Measurements from ENCODE around the gene CAND2. TPM values are rescaled to one million over a fixed set of nuclear protein-coding genes. Genes with fewer than 3 reads are reported as not detected.
A peak's percentile ranks its signal among the peaks of the same experiment; 100 is the strongest.

CAND2 gene
- total RNA-seq, 1 donor from 2014 or later = 14.0 TPM

DNA sequence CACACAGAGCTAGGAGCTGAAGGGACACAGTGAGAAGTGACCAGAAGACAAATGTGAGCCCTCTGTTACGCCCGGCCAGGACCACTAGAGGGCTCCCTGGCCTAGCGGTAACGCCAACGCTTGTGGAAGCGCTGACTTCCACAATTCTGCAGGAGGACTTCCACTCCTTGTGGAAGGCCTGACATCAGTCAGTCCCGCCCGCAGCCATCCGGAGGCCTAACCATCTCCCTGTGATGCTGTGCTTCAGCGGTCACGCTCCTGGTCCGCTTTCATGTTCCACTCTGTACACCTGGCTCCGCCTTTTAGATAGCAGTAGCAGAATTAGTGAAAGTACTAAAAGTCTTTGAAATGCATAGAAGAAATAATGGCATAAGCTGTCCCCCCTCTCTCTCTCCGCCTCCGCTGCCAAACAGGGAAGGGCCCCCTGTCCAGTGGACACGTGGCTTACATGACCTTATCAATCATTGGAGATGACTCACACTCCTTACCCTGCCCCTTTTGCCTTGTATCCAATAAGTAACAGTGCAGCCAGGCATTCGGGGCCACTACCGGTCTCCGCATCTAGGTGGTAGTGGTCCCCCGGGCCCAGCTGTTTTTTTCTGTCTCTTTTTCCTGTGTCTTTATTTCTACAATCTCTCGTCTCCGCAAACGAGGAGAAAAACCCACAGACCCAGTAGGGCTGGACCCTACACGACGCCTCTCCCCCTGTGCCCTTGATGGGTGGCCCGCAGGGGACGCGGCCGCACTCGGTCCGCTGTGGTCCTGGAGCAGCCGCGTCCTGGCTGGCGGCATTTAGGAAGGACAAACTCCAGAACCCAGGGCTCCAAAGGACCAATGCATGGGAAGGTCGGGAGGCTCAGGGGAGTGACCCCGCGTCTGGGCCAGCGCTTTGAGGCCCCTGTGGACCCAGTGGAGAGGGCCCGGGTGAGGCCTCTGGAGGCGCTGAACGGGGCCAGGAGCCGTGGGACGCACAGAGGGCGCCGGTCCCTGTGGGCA, 71.9 kb downstream of the CAND2 start:
- Mint-ChIP-seq H3K36me3 (no peaks in the 10 kb centered on the region), H3K9me3 (peaks cover 6% of the 10 kb centered on the region), H3K4me1 (peaks cover 10% of the 10 kb centered on the region), H3K27me3 (ENCODE audit: low read depth) (peaks cover 31% of the 10 kb centered on the region), H3K4me3 (peak overlapping the region; percentile 68), H3K27ac (peak overlapping the region; percentile 71)
- TF ChIP-seq, protein P1, sequence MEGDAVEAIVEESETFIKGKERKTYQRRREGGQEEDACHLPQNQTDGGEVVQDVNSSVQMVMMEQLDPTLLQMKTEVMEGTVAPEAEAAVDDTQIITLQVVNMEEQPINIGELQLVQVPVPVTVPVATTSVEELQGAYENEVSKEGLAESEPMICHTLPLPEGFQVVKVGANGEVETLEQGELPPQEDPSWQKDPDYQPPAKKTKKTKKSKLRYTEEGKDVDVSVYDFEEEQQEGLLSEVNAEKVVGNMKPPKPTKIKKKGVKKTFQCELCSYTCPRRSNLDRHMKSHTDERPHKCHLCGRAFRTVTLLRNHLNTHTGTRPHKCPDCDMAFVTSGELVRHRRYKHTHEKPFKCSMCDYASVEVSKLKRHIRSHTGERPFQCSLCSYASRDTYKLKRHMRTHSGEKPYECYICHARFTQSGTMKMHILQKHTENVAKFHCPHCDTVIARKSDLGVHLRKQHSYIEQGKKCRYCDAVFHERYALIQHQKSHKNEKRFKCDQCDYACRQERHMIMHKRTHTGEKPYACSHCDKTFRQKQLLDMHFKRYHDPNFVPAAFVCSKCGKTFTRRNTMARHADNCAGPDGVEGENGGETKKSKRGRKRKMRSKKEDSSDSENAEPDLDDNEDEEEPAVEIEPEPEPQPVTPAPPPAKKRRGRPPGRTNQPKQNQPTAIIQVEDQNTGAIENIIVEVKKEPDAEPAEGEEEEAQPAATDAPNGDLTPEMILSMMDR (IDR thresholded peaks at IDR 0.05; ENCODE audit: unreplicated experiment) = peak; percentile 69
- peak; percentile 61 to 82 for DNase-seq (ENCODE audit: low spot score in 2 of 2, unreplicated experiment in 2 of 2)

DNA sequence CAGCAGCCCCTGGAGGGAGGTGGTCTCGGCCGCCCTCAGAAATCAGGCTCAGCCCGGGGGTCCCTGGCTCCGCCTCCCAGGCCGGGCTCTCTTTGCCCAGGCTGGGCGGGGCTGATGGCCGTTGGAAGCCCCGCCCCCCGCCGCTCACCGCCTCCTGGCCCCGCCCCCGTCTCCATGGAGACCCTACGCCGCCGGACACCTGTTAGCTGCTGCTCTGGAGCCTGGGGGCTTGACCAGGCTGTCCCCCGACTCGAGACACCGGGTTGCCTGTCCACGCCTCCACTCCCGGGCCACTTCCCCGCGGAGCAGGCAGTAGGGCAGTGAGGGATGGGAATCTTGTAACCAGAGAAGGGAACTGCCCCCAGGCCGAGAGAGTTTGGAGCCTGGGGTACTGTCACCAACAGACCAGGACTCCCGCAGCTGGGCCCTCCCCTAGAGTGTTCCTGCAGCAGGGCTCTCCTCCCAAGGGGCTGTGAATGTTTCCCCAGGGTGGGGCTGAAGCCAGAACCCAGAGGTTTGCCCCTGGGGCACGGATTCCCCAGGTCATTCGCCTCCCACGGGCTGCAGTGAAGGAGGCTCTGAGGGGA, 72.6 kb downstream of the CAND2 start:
- Mint-ChIP-seq H3K36me3 (no peaks in the 10 kb centered on the region), H3K27ac (no peak overlapping the region), H3K4me3 (peak overlapping the region; percentile 68), H3K4me1 (peaks cover 10% of the 10 kb centered on the region), H3K9me3 (peaks cover 6% of the 10 kb centered on the region), H3K27me3 (ENCODE audit: low read depth) (peaks cover 31% of the 10 kb centered on the region)
- TF ChIP-seq, protein P1 (IDR thresholded peaks at IDR 0.05; ENCODE audit: unreplicated experiment) = no peak
- DNase-seq (ENCODE audit: low spot score in 2 of 2, unreplicated experiment in 2 of 2) = peak; percentile 63 to 76

DNA sequence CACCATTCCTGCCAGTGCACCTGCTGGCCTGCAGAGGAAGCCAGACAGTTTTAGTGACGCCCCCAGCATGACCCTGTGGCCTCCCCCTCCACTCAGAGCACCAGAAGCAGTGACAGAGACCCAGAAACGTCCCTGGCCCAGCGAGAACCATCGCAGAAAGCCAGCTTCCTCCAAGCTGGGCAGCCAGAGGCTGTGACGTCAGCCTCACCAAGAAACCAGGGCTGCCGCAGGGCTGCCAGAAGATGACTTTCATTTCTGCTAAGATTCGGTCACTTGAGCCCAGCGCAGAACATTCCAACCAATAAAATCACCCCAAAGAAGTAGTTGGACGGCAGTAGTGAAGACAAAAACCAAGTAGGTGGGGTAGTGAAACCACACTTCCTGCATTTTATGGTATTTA, 74.5 kb downstream of the CAND2 start:
- TF ChIP-seq, protein P1 (IDR thresholded peaks at IDR 0.05; ENCODE audit: unreplicated experiment) = no peak
- DNase-seq (ENCODE audit: low spot score in 2 of 2, unreplicated experiment in 2 of 2) = no peak
- Mint-ChIP-seq H3K27me3 (ENCODE audit: low read depth) (peaks cover 24% of the 10 kb centered on the region), H3K9me3 (no peaks in the 10 kb centered on the region), H3K36me3 (no peaks in the 10 kb centered on the region), H3K4me3 (no peak overlapping the region), H3K27ac (no peak overlapping the region), H3K4me1 (peaks cover 16% of the 10 kb centered on the region)

DNA sequence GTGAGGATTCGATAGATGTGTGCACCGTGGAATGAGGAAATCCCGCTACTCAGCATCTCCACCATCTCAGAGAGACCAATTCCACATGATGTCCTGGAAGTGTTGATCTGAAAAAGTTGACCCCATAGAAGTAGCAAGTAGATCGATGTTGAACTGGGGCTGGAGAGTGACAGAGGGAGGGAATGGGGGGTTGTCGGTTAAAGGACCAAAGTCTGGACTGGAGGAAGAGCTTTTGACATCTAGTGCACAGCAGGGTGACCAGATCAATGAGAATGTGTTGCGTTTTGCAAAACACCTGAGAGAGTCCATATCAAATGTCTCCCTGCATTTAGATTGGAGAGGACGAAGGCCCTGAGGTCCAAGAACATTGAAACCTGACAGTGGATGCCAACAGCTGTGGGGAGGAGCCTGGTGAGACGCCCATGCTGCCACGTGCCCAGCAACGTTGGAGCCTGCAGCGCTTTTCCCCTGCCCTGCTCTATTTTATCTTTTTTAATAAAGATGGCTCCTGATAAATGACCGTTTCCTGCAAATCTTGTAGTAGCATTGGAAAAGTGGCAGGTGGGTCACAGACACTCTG, 75.0 kb downstream of the CAND2 start:
- no peaks in the 10 kb centered on the region for H3K36me3 Mint-ChIP-seq
- no peak overlapping the region for H3K4me3 Mint-ChIP-seq

More for the DNA sequence above, 75.0 kb downstream of the CAND2 start:
- no peaks in the 10 kb centered on the region for H3K9me3 Mint-ChIP-seq
- peaks cover 24% of the 10 kb centered on the region for H3K27me3 Mint-ChIP-seq (ENCODE audit: low read depth)
- TF ChIP-seq, protein P1 (IDR thresholded peaks at IDR 0.05; ENCODE audit: unreplicated experiment) = no peak
- DNase-seq (ENCODE audit: low spot score in 2 of 2, unreplicated experiment in 2 of 2) = no peak
- peaks cover 16% of the 10 kb centered on the region for H3K4me1 Mint-ChIP-seq
- no peak overlapping the region for H3K27ac Mint-ChIP-seq
